K562 (cell line): ENCODE measurements around the gene CD101. TPM values are rescaled to one million over a fixed set of nuclear protein-coding genes. Genes with fewer than 3 reads are reported as not detected.

Experiments
- CGGBP1 ChIP-seq: fragments of 250-450 bp; sonication (Bioruptor Pico); IDR thresholded peaks from 2 replicates; pipeline ENCODE4 v1.9.0; 2021; ENCODE audit warnings: mild to moderate bottlenecking
- DMBX1 ChIP-seq: fragments of 250-450 bp; sonication (Bioruptor Pico); IDR thresholded peaks from 2 replicates; pipeline ENCODE4 v1.8.0; 2022; ENCODE audit warnings: inconsistent platforms, mild to moderate bottlenecking, moderate library complexity, borderline replicate concordance
- ELK1 ChIP-seq: sonication (generic); formaldehyde crosslinking; IDR thresholded peaks from 2 replicates; pipeline ENCODE4 v1.8.1; 2022; ENCODE audit warnings: missing genetic modification reagents
- FOSL1 ChIP-seq: fragments of 200-800 bp; sonication (Bioruptor generic); conservative IDR thresholded peaks from 2 replicates; pipeline ENCODE4 v1.6.1; 2016; ENCODE audit warnings: missing genetic modification characterization, missing compliant biosample characterization
- FUS ChIP-seq: fragments of 200-400 bp; formaldehyde crosslinking; optimal IDR thresholded peaks from 2 replicates; pipeline ENCODE3; 2017; ENCODE audit warnings: low read depth, low read length
- KDM5B ChIP-seq: fragments of 200-600 bp; sonication (generic); IDR thresholded peaks from 2 replicates; pipeline ENCODE4 v1.6.1; 2012; ENCODE audit warnings: low read depth, mild to moderate bottlenecking, moderate library complexity, low read length, control low read depth, inconsistent platforms; ENCODE audit not compliant: insufficient replicate concordance
- MAFF ChIP-seq: IDR thresholded peaks from 2 replicates; pipeline ENCODE4 v1.6.1; 2012; ENCODE audit warnings: low read length, improper control_type of control experiment
- NEUROD1 ChIP-seq: fragments of 150-350 bp; IDR thresholded peaks from 2 replicates; pipeline ENCODE4 v1.6.1; 2014; ENCODE audit warnings: borderline replicate concordance, low read length, low read depth; ENCODE audit not compliant: partially characterized antibody
- NFIC ChIP-seq: fragments of 450-650 bp; IDR thresholded peaks from 2 replicates; pipeline ENCODE4 v1.6.1; 2017; ENCODE audit warnings: mild to moderate bottlenecking, inconsistent platforms
- NFRKB ChIP-seq: fragments of 450-650 bp; IDR thresholded peaks from 2 replicates; pipeline ENCODE4 v1.6.1; 2016; ENCODE audit warnings: low read depth
- PREB ChIP-seq: sonication (generic); formaldehyde crosslinking; IDR thresholded peaks from 2 replicates; pipeline ENCODE4 v1.8.1; 2023; ENCODE audit warnings: mild to moderate bottlenecking, missing genetic modification reagents
- SMAD4 ChIP-seq: fragments of 250-450 bp; sonication (Bioruptor Pico); conservative IDR thresholded peaks from 2 replicates; pipeline ENCODE4 v1.8.0; 2021; ENCODE audit warnings: inconsistent platforms, mild to moderate bottlenecking, moderate library complexity
- SREBF2 ChIP-seq: sonication (generic); formaldehyde crosslinking; IDR thresholded peaks from 2 replicates; pipeline ENCODE4 v1.4.0; 2020; ENCODE audit warnings: mild to moderate bottlenecking, missing genetic modification reagents
- THRAP3 ChIP-seq: fragments of 450-650 bp; IDR thresholded peaks from 2 replicates; pipeline ENCODE4 v1.6.1; 2016; ENCODE audit warnings: mild to moderate bottlenecking, inconsistent platforms, borderline replicate concordance
- USF2 ChIP-seq: sonication (generic); formaldehyde crosslinking; IDR thresholded peaks from 2 replicates; pipeline ENCODE4 v1.5.0; 2020; ENCODE audit warnings: missing genetic modification reagents
- WHSC1 ChIP-seq: IDR thresholded peaks from one replicate; pipeline ENCODE4 v1.6.1; 2012; ENCODE audit warnings: low read length, control low read depth, inconsistent platforms
- ZBTB43 ChIP-seq: sonication (generic); formaldehyde crosslinking; IDR thresholded peaks from 2 replicates; pipeline ENCODE4 v1.8.0; 2023; ENCODE audit warnings: mild to moderate bottlenecking, missing genetic modification reagents
- ZBTB7A ChIP-seq: IDR thresholded peaks from 2 replicates; pipeline ENCODE4 v1.6.1; 2011; ENCODE audit warnings: low read depth, mild to moderate bottlenecking, low read length, moderate library complexity, borderline replicate concordance; ENCODE audit not compliant: control insufficient read depth
- ZFP1 ChIP-seq: fragments of 450-650 bp; formaldehyde crosslinking; IDR thresholded peaks from 2 replicates; pipeline ENCODE4 v1.4.0; 2020; ENCODE audit warnings: mild to moderate bottlenecking, mixed read lengths
- ZNF217 ChIP-seq: sonication (generic); formaldehyde crosslinking; IDR thresholded peaks from 2 replicates; pipeline ENCODE4 v1.8.0; 2022; ENCODE audit warnings: mild to moderate bottlenecking, missing genetic modification reagents
- ZNF354B ChIP-seq: fragments of 250-450 bp; sonication (Bioruptor Pico); IDR thresholded peaks from 2 replicates; pipeline ENCODE4 v1.4.0; 2020
- ZNF395 ChIP-seq: fragments of 200-800 bp; sonication (Bioruptor generic); IDR thresholded peaks from 2 replicates; pipeline ENCODE4 v1.6.1; 2017; ENCODE audit warnings: missing genetic modification characterization, missing compliant biosample characterization
- polyA plus RNA-seq, 8 experiments: library from polyadenylated mRNA; depleted of rRNA in 4 of 8; stranded (reverse) in 5 of 8; unstranded in 3 of 8; fragments of >200 nt; fragmentation: Nextera tagmentation in 2 of 8; fragmentation: Illumina TruSeq in 1 of 8; extraction: Ambion mirVana in 2 of 8; extraction: Trizol in 1 of 8; gene quantifications; 2 replicates each; pipeline versions ENCODE4 v1.2.1 to v1.2.3, GENCODE V29; 2011 to 2014; ENCODE audit warnings: inconsistent platforms in 1 of 8, missing spikeins in 1 of 8
- total RNA-seq, 7 experiments: library from RNA; depleted of rRNA in 6 of 7; stranded (reverse); fragments of >200 nt in 6 of 7; fragmentation: Illumina TruSeq in 2 of 7; extraction: Trizol in 2 of 7; gene quantifications; 2 replicates each; pipeline versions ENCODE4 v1.2.1 to v1.2.3, GENCODE V29; 2011 to 2021; ENCODE audit warnings: low replicate concordance in 1 of 7

The CD101 gene
- total and polyA plus RNA-seq, 9 of the 15 experiments (the other 6 are each of a cell fraction or from before 2014, with no cell fraction given), result 0.04 to 1.1 (median 0.20) TPM

- no peak for TF ChIP-seq WHSC1
- TF ChIP-seq ZBTB7A, result peak; percentile 68; the same call in 1 of the 2 replicates
- peak; percentile 93 for TF ChIP-seq NEUROD1
- no peak for TF ChIP-seq ZNF395 (CRISPR knock-in tag)
- TF ChIP-seq NFRKB, result peak; percentile 89; the same call in 1 of the 2 replicates
- no peak for TF ChIP-seq ZNF354B
- no peak for TF ChIP-seq USF2 (CRISPR knock-in tag)
- TF ChIP-seq THRAP3, result no peak
- TF ChIP-seq ZNF217 (CRISPR knock-in tag), result no peak
- TF ChIP-seq FOSL1 (tag), result peak; percentile 45; the same call in 1 of the 2 replicates
- no peak for TF ChIP-seq FUS
- TF ChIP-seq DMBX1 (CRISPR knock-in tag), result peak; percentile 70; the same call in 1 of the 2 replicates
- peak; percentile 67; the same call in 1 of the 2 replicates for TF ChIP-seq SMAD4 (CRISPR knock-in tag)
- no peak for TF ChIP-seq ZFP1 (CRISPR knock-in tag)
- TF ChIP-seq PREB (CRISPR knock-in tag), result 0 out of 2 replicates have a peak, but pooled peaks have one; percentile 10
- TF ChIP-seq ZBTB43 (CRISPR knock-in tag), result peak; percentile 22; the same call in 1 of the 2 replicates
- TF ChIP-seq CGGBP1, result 0 out of 2 replicates have a peak, but pooled peaks have one; percentile 60
- peak; percentile 18; the same call in 1 of the 2 replicates for TF ChIP-seq NFIC
- no peak for TF ChIP-seq MAFF
- TF ChIP-seq ELK1 (CRISPR knock-in tag), result no peak
- peak; percentile 87 for TF ChIP-seq KDM5B
- TF ChIP-seq SREBF2, result no peak
These were observed 58.3 kb downstream of the CD101 start, which contains the start of gene TTF2 (continued) for GRCh38 chr1:117059678-117060440.
